ENCODE data around the gene DDX18. TPM values are rescaled to one million over a fixed set of nuclear protein-coding genes. Genes with fewer than 3 reads are reported as not detected.

Gene DDX18
- polyA plus RNA-seq, 1 of the 3 experiments (the other 2 are of a cell fraction) = 24.1 TPM

GRCh38 chr2:117859924-117860647 is 45.6 kb downstream of the DDX18 start:
- H3K4me2 ChIP-seq = 0 out of 2 replicates have a peak overlapping the region, but pooled peaks have one; percentile 28
- no peaks in the 10 kb centered on the region for H3K79me2 ChIP-seq (ENCODE audit: insufficient read depth)
- peak overlapping the region; percentile 26 to 28; a peak in 2 of 4 replicates for H3K4me3 ChIP-seq (ENCODE audit: low read depth in 2 of 2, low read length in 1 of 2)
- no peaks in the 10 kb centered on the region for H3K9me2 ChIP-seq
- no peaks in the 10 kb centered on the region for H4K20me1 ChIP-seq (ENCODE audit: insufficient read depth)
- H3K27me3 ChIP-seq (ENCODE audit: insufficient read depth) = no peaks in the 10 kb centered on the region
- H2AFZ ChIP-seq (ENCODE audit: low read depth) = no peak overlapping the region
- H3K9ac ChIP-seq = no peak overlapping the region
- TF ChIP-seq MXI1 (IDR thresholded peaks at IDR 0.05; ENCODE audit: low read depth, low read length) = no peak
- no peak for TF ChIP-seq TCF12 (IDR thresholded peaks at IDR 0.05)
- no peak for TF ChIP-seq RAD21 (IDR thresholded peaks at IDR 0.05; ENCODE audit: low read length)
- no peak for TF ChIP-seq YY1 (IDR thresholded peaks at IDR 0.05; ENCODE audit: low read depth)
- TF ChIP-seq USF2 (IDR thresholded peaks at IDR 0.05; ENCODE audit: borderline replicate concordance, low read depth, low read length) = no peak
- no peak for TF ChIP-seq CTCF (IDR thresholded peaks at IDR 0.05)
- no peak for TF ChIP-seq NRF1 (IDR thresholded peaks at IDR 0.05; ENCODE audit: low read depth, low read length)
- TF ChIP-seq MEF2A (IDR thresholded peaks at IDR 0.05; ENCODE audit: borderline replicate concordance, low read depth) = no peak
- TF ChIP-seq GABPA (IDR thresholded peaks at IDR 0.05; ENCODE audit: low read depth) = no peak
- no peak for TF ChIP-seq FOXJ3 (CRISPR knock-in tag; IDR thresholded peaks at IDR 0.05)
- TF ChIP-seq EZH2phosphoT487 (IDR thresholded peaks at IDR 0.05; ENCODE audit: borderline replicate concordance, low read depth) = no peak
- CTCF ChIA-PET = interaction anchor here (1.6 kb wide), 1 partner anchor 173 kb away, joined by 3 read pairs; no protein-coding TSS in a partner anchor
- peak; percentile 26 for DNase-seq
- peaks cover 0 to 12% of the 10 kb centered on the region in 2 experiments; a peak in 3 of 4 replicates for H3K4me1 ChIP-seq (ENCODE audit: control insufficient read depth in 1 of 2, insufficient read depth in 2 of 2, low read depth in 1 of 2, low read length in 1 of 2)
- no peak overlapping the region for H3K27ac ChIP-seq (ENCODE audit: low read depth in 2 of 2, low read length in 1 of 2)
- POLR2A ChIA-PET = no interaction called here
- WGBS (ENCODE audit: low lambda C conversion rate) = 77% methylated on average over 51 of the region's 69 CpGs
- H3K36me3 ChIP-seq (replicated peaks in 1 of 2; ENCODE audit: control insufficient read depth in 1 of 2, insufficient read depth in 2 of 2, low read length in 1 of 2) = no peaks in the 10 kb centered on the region
- H3F3A ChIP-seq (replicated peaks; ENCODE audit: insufficient read depth) = peaks cover 24% of the 10 kb centered on the region
- H3K9me3 ChIP-seq = no peaks in the 10 kb centered on the region

GRCh38 chr2:117862459-117862858 is 48.0 kb downstream of the DDX18 start:
- Histone ChIP-seq H3F3A (replicated peaks; ENCODE audit: insufficient read depth) (peaks cover 2% of the 10 kb centered on the region), H2AFZ (ENCODE audit: low read depth) (no peak overlapping the region), H3K9me2 (no peaks in the 10 kb centered on the region), H3K27me3 (ENCODE audit: insufficient read depth) (no peaks in the 10 kb centered on the region), H3K36me3 (replicated peaks in 1 of 2; ENCODE audit: control insufficient read depth in 1 of 2, insufficient read depth in 2 of 2, low read length in 1 of 2) (no peaks in the 10 kb centered on the region), H4K20me1 (ENCODE audit: insufficient read depth) (no peaks in the 10 kb centered on the region), H3K9me3 (no peaks in the 10 kb centered on the region), H3K4me2 (no peak overlapping the region), H3K27ac (ENCODE audit: low read depth in 2 of 2, low read length in 1 of 2) (no peak overlapping the region), H3K4me1 (ENCODE audit: control insufficient read depth in 1 of 2, insufficient read depth in 2 of 2, low read depth in 1 of 2, low read length in 1 of 2) (no peaks in the 10 kb centered on the region; a peak in 1 of 4 replicates), H3K9ac (no peak overlapping the region), H3K79me2 (ENCODE audit: insufficient read depth) (no peaks in the 10 kb centered on the region), H3K4me3 (ENCODE audit: low read depth in 2 of 2, low read length in 1 of 2) (no peak overlapping the region)
- DNase-seq = no peak
- CTCF ChIA-PET = no interaction called here
- POLR2A ChIA-PET = no interaction called here
- TF ChIP-seq SMC3 (IDR thresholded peaks at IDR 0.05; ENCODE audit: low read depth, low read length) (no peak), GATA2 (CRISPR knock-in tag; IDR thresholded peaks at IDR 0.05) (no peak), RCOR1 (IDR thresholded peaks at IDR 0.05; ENCODE audit: low read length) (no peak), FOSL2 (IDR thresholded peaks at IDR 0.05; ENCODE audit: borderline replicate concordance, low read depth) (no peak), SIN3A (IDR thresholded peaks at IDR 0.05; ENCODE audit: borderline replicate concordance, low read depth, low read length) (no peak), RFX5 (IDR thresholded peaks at IDR 0.05; ENCODE audit: low read length) (no peak), CTCF (IDR thresholded peaks at IDR 0.05) (no peak), TCF12 (IDR thresholded peaks at IDR 0.05) (no peak), TAF1 (IDR thresholded peaks at IDR 0.05; ENCODE audit: borderline replicate concordance, low read depth, low read length) (no peak), TEAD4 (IDR thresholded peaks at IDR 0.05; ENCODE audit: borderline replicate concordance, insufficient read depth) (no peak), CHD2 (IDR thresholded peaks at IDR 0.05; ENCODE audit: low read length, partially characterized antibody) (no peak), POLR2AphosphoS5 (IDR thresholded peaks at IDR 0.05; ENCODE audit: low read depth, low read length) (no peak), ZBTB33 (IDR thresholded peaks at IDR 0.05; ENCODE audit: borderline replicate concordance, low read depth) (no peak)
